ENCODE data around the gene H3-3A. TPM values are rescaled to one million over a fixed set of nuclear protein-coding genes. Genes with fewer than 3 reads are reported as not detected.

H3-3A gene
- total RNA-seq, 3 donors from 2014 or later: 466 to 839 (median 627) TPM

GRCh38 chr1:226033582-226033981, 28.9 kb upstream of the H3-3A start:
- Histone ChIP-seq H3K36me3 (ENCODE audit: low read depth) (peaks cover 3% of the 10 kb centered on the region), H3K4me3 (no peak overlapping the region), H3K9me3 (no peaks in the 10 kb centered on the region), H3K4me1 (ENCODE audit: low read depth) (peaks cover 36% of the 10 kb centered on the region)
- intact Hi-C loops (cut with DNase I, micrococcal nuclease): no loop called here
- no peak for DNase-seq
- ATAC-seq: no peak
- TF ChIP-seq CTCF (IDR thresholded peaks at IDR 0.05): no peak

- intact Hi-C loops (cut with DNase I, micrococcal nuclease): no loop called here
- DNase-seq (no peak), ATAC-seq (no peak)
- Histone ChIP-seq H3K36me3 (ENCODE audit: low read depth) (peaks cover 5% of the 10 kb centered on the region), H3K4me1 (ENCODE audit: low read depth) (peaks cover 35% of the 10 kb centered on the region), H3K9me3 (no peaks in the 10 kb centered on the region), H3K4me3 (no peak overlapping the region)
- no peak for TF ChIP-seq CTCF (IDR thresholded peaks at IDR 0.05)
Observed at GRCh38 chr1:226033991-226034390, 28.5 kb upstream of the H3-3A start.

GRCh38 chr1:226034482-226034881, 28.0 kb upstream of the H3-3A start:
- intact Hi-C loops (cut with DNase I, micrococcal nuclease): no loop called here
- ATAC-seq (peak; percentile 91), DNase-seq (peak; percentile 81 to 86 (median 83))
- H3K9me3 ChIP-seq: no peaks in the 10 kb centered on the region
- TF ChIP-seq CTCF (IDR thresholded peaks at IDR 0.05): no peak
- no peak overlapping the region for H3K4me3 ChIP-seq
- H3K4me1 ChIP-seq (ENCODE audit: low read depth): peaks cover 35% of the 10 kb centered on the region
- peaks cover 5% of the 10 kb centered on the region for H3K36me3 ChIP-seq (ENCODE audit: low read depth)

GRCh38 chr1:226035915-226036314, 26.6 kb upstream of the H3-3A start:
- H3K9me3 ChIP-seq: no peaks in the 10 kb centered on the region
- ATAC-seq (no peak), DNase-seq (no peak)
- H3K36me3 ChIP-seq (ENCODE audit: low read depth): peaks cover 5% of the 10 kb centered on the region
- no peak overlapping the region for H3K4me3 ChIP-seq
- intact Hi-C loops (cut with DNase I, micrococcal nuclease): no loop called here
- no peak for TF ChIP-seq CTCF (IDR thresholded peaks at IDR 0.05)
- H3K4me1 ChIP-seq (ENCODE audit: low read depth): peaks cover 25% of the 10 kb centered on the region

GRCh38 chr1:226038661-226039060, 23.9 kb upstream of the H3-3A start:
- Histone ChIP-seq H3K4me1 (ENCODE audit: low read depth) (peaks cover 24% of the 10 kb centered on the region), H3K36me3 (ENCODE audit: low read depth) (peaks cover 5% of the 10 kb centered on the region), H3K9me3 (no peaks in the 10 kb centered on the region), H3K4me3 (peak overlapping the region; percentile 9)
- DNase-seq: peak in 1 of 3 donors; percentile 66
- intact Hi-C loops (cut with DNase I, micrococcal nuclease): no loop called here
- peak; percentile 79 for ATAC-seq
- no peak for TF ChIP-seq CTCF (IDR thresholded peaks at IDR 0.05)

- Histone ChIP-seq H3K36me3 (ENCODE audit: low read depth) (peaks cover 5% of the 10 kb centered on the region), H3K4me3 (no peak overlapping the region), H3K4me1 (ENCODE audit: low read depth) (peaks cover 6% of the 10 kb centered on the region), H3K9me3 (no peaks in the 10 kb centered on the region)
- intact Hi-C loops (cut with DNase I, micrococcal nuclease): no loop called here
- no peak for DNase-seq
- no peak for ATAC-seq
- TF ChIP-seq CTCF (IDR thresholded peaks at IDR 0.05): no peak
Observed at GRCh38 chr1:226041419-226041818, 21.1 kb upstream of the H3-3A start.
